Measurements from ENCODE around the gene ABLIM3. TPM values are rescaled to one million over a fixed set of nuclear protein-coding genes. Genes with fewer than 3 reads are reported as not detected.
A peak's percentile ranks its signal among the peaks of the same experiment; 100 is the strongest.

ABLIM3 gene
- polyA plus RNA-seq (7.9 to 10.4 TPM (median 9.3 TPM) in 3 replicates), polyA minus RNA-seq (15.8 to 23.2 TPM (median 18.5 TPM) in 3 replicates)
- 9.8 TPM for polyA plus RNA-seq (2011; ENCODE audit: low read depth)
- 13.4 and 15.5 TPM in 2 replicates for polyA plus RNA-seq (2011; cell fraction: cytosol; rRNA removed)
- 20.5 and 24.0 TPM in 2 replicates for polyA plus RNA-seq (2011; cell fraction: nucleus; rRNA removed)
- 11.0 and 14.6 TPM in 2 replicates for polyA plus RNA-seq (2012; ENCODE audit: low replicate concordance)
- polyA minus RNA-seq (2011; cell fraction: cytosol; rRNA and poly(A)+ RNA removed) = 12.9 TPM
- polyA minus RNA-seq (2011; cell fraction: nucleus; rRNA and poly(A)+ RNA removed) = 13.4 and 14.7 TPM in 2 replicates

- Histone ChIP-seq H3K4me2 (ENCODE audit: control insufficient read depth, extremely low read depth, insufficient read depth, low read depth, low read length) (peak within 1 kb of the TSS; percentile 87), H3K9me1 (ENCODE audit: control insufficient read depth, extremely low read depth, insufficient read depth, low read length) (no peaks in the 10 kb centered on the region), H3K27me3 (ENCODE audit: control insufficient read depth, extremely low read depth, insufficient read depth, low read length) (no peaks in the 10 kb centered on the region), H3K4me3 (ENCODE audit: control insufficient read depth in 2 of 3, extremely low read depth in 1 of 3, insufficient read depth in 2 of 3, low read depth in 1 of 3, low read length in 3 of 3) (peak within 1 kb of the TSS; percentile 51 to 84 (median 77)), H4K20me1 (ENCODE audit: control insufficient read depth, extremely low read depth, insufficient read depth, low read length) (no peaks in the 10 kb centered on the region), H3K4me1 (ENCODE audit: control insufficient read depth, extremely low read depth, insufficient read depth, low read length) (peaks cover 14% of the 10 kb centered on the region), H3K9ac (ENCODE audit: control insufficient read depth, extremely low read depth, insufficient read depth, low read length) (peak within 1 kb of the TSS; percentile 48), H3K9me3 (ENCODE audit: control insufficient read depth, low read depth, low read length) (no peaks in the 10 kb centered on the region), H2AFZ (ENCODE audit: control insufficient read depth, low read length) (peak within 1 kb of the TSS; percentile 84), H3K36me3 (ENCODE audit: control insufficient read depth in 2 of 2, extremely low read depth in 1 of 2, insufficient read depth in 2 of 2, low read length in 2 of 2) (no peaks in the 10 kb centered on the region), H3K27ac (ENCODE audit: control insufficient read depth, insufficient read depth, low read length) (peak within 1 kb of the TSS; percentile 25), H3K79me2 (ENCODE audit: control insufficient read depth, insufficient read depth, low read length) (no peaks in the 10 kb centered on the region)
- FAIRE-seq (no peak), DNase-seq (ENCODE audit: low read depth, low spot score) (no peak)
- peak; percentile 85 to 95 (median 87) for TF ChIP-seq CTCF (optimal IDR thresholded peaks at IDR 0.05 in 1 of 3, IDR thresholded peaks at IDR 0.05 in 1 of 3, conservative IDR thresholded peaks at IDR 0.05 in 1 of 3; ENCODE audit: extremely low read depth in 1 of 3, insufficient read depth in 2 of 3, low read length in 3 of 3)
- TF ChIP-seq EZH2 (IDR thresholded peaks at IDR 0.05; ENCODE audit: low read length) = no peak
- dilution Hi-C loops (cut with MboI; ENCODE audit: extremely low pct_ligation_motif_present, low sequenced_read_pairs) = no loop called here
Measured at GRCh38 chr5:149141224-149141956, at the start of gene ABLIM3. Gene ABLIM3, plus strand, starts transcription at chr5:149141493. Its CDS starts 603 bp downstream, at chr5:149142096.

- DNase-seq (ENCODE audit: low read depth, low spot score) (no peak), FAIRE-seq (no peak)
- Histone ChIP-seq H3K27me3 (ENCODE audit: control insufficient read depth, extremely low read depth, insufficient read depth, low read length) (no peaks in the 10 kb centered on the region), H3K36me3 (ENCODE audit: control insufficient read depth in 2 of 2, extremely low read depth in 1 of 2, insufficient read depth in 2 of 2, low read length in 2 of 2) (no peaks in the 10 kb centered on the region), H3K9me1 (ENCODE audit: control insufficient read depth, extremely low read depth, insufficient read depth, low read length) (no peaks in the 10 kb centered on the region), H3K9me3 (ENCODE audit: control insufficient read depth, low read depth, low read length) (no peaks in the 10 kb centered on the region), H4K20me1 (ENCODE audit: control insufficient read depth, extremely low read depth, insufficient read depth, low read length) (no peaks in the 10 kb centered on the region), H3K4me1 (ENCODE audit: control insufficient read depth, extremely low read depth, insufficient read depth, low read length) (no peaks in the 10 kb centered on the region), H3K79me2 (ENCODE audit: control insufficient read depth, insufficient read depth, low read length) (no peaks in the 10 kb centered on the region), H3K27ac (ENCODE audit: control insufficient read depth, insufficient read depth, low read length) (no peak overlapping the region), H2AFZ (ENCODE audit: control insufficient read depth, low read length) (no peak overlapping the region), H3K4me2 (ENCODE audit: control insufficient read depth, extremely low read depth, insufficient read depth, low read depth, low read length) (no peak overlapping the region), H3K4me3 (ENCODE audit: control insufficient read depth in 2 of 3, extremely low read depth in 1 of 3, insufficient read depth in 2 of 3, low read depth in 1 of 3, low read length in 3 of 3) (no peak overlapping the region), H3K9ac (ENCODE audit: control insufficient read depth, extremely low read depth, insufficient read depth, low read length) (no peak overlapping the region)
- dilution Hi-C loops (cut with MboI; ENCODE audit: extremely low pct_ligation_motif_present, low sequenced_read_pairs) = no loop called here
- TF ChIP-seq CTCF (optimal IDR thresholded peaks at IDR 0.05 in 1 of 3, IDR thresholded peaks at IDR 0.05 in 1 of 3, conservative IDR thresholded peaks at IDR 0.05 in 1 of 3; ENCODE audit: extremely low read depth in 1 of 3, insufficient read depth in 2 of 3, low read length in 3 of 3) (no peak), EZH2 (IDR thresholded peaks at IDR 0.05; ENCODE audit: low read length) (no peak)
Measured at GRCh38 chr5:149093625-149094024, 47.7 kb upstream of the ABLIM3 start.
